ENCODE results near the gene DNAH3.
"Not testable (repeated sequence)": the region's sequence is repeated elsewhere in the genome, so short reads cannot be mapped to it uniquely, and the experiment has no call there.

DNAH3 gene

GRCh38 chr16:21125191-21125590, 25.5 kb downstream of the DNAH3 start:
- no peak for TF ChIP-seq CTCF (IDR thresholded peaks at IDR 0.05; ENCODE audit: insufficient read depth, low read length)
- no peak for TF ChIP-seq POLR2AphosphoS5 (IDR thresholded peaks at IDR 0.05; ENCODE audit: low read depth)
- no peak for TF ChIP-seq REST (IDR thresholded peaks at IDR 0.05; ENCODE audit: insufficient replicate concordance, low read depth)
- TF ChIP-seq GABPA (IDR thresholded peaks at IDR 0.05; ENCODE audit: low read depth): no peak
- TF ChIP-seq SPI1 (IDR thresholded peaks at IDR 0.05; ENCODE audit: borderline replicate concordance, low read depth): no peak
- no peak for DNase-seq (ENCODE audit: low read depth in 1 of 2, low spot score in 1 of 2)
- Histone ChIP-seq H3K4me3 (replicated peaks; ENCODE audit: insufficient read depth, low read length) (no peak overlapping the region), H3K27me3 (ENCODE audit: insufficient read depth, poor library complexity, severe bottlenecking) (no peaks in the 10 kb centered on the region), H3K27ac (replicated peaks) (no peak overlapping the region)

GRCh38 chr16:21120976-21121520, 29.6 kb downstream of the DNAH3 start:
- no peak overlapping the region for H3K27ac ChIP-seq (replicated peaks)
- no peaks in the 10 kb centered on the region for H3K27me3 ChIP-seq (ENCODE audit: insufficient read depth, poor library complexity, severe bottlenecking)
- no peak for DNase-seq (ENCODE audit: low read depth in 1 of 2, low spot score in 1 of 2)
- H3K4me3 ChIP-seq (replicated peaks; ENCODE audit: insufficient read depth, low read length): no peak overlapping the region
- TF ChIP-seq POLR2AphosphoS5 (IDR thresholded peaks at IDR 0.05; ENCODE audit: low read depth): no peak

GRCh38 chr16:21117567-21117966, 33.1 kb downstream of the DNAH3 start:
- TF ChIP-seq POLR2AphosphoS5 (IDR thresholded peaks at IDR 0.05; ENCODE audit: low read depth): no peak
- no peak for TF ChIP-seq CTCF (IDR thresholded peaks at IDR 0.05; ENCODE audit: insufficient read depth, low read length)
- TF ChIP-seq REST (IDR thresholded peaks at IDR 0.05; ENCODE audit: insufficient replicate concordance, low read depth): no peak
- no peak for TF ChIP-seq GABPA (IDR thresholded peaks at IDR 0.05; ENCODE audit: low read depth)
- TF ChIP-seq SPI1 (IDR thresholded peaks at IDR 0.05; ENCODE audit: borderline replicate concordance, low read depth): no peak
- Histone ChIP-seq H3K27me3 (ENCODE audit: insufficient read depth, poor library complexity, severe bottlenecking) (no peaks in the 10 kb centered on the region), H3K27ac (replicated peaks) (no peak overlapping the region), H3K4me3 (replicated peaks; ENCODE audit: insufficient read depth, low read length) (no peak overlapping the region)
- DNase-seq (ENCODE audit: low read depth in 1 of 2, low spot score in 1 of 2): no peak

- Histone ChIP-seq H3K27ac (replicated peaks) (peak overlapping the region; percentile 64), H3K27me3 (ENCODE audit: insufficient read depth, poor library complexity, severe bottlenecking) (no peaks in the 10 kb centered on the region), H3K4me3 (replicated peaks; ENCODE audit: insufficient read depth, low read length) (no peak overlapping the region)
- TF ChIP-seq SPI1 (IDR thresholded peaks at IDR 0.05; ENCODE audit: borderline replicate concordance, low read depth): peak; percentile 99
- TF ChIP-seq CTCF (IDR thresholded peaks at IDR 0.05; ENCODE audit: insufficient read depth, low read length): no peak
- TF ChIP-seq REST (IDR thresholded peaks at IDR 0.05; ENCODE audit: insufficient replicate concordance, low read depth): no peak
- peak; percentile 67 for TF ChIP-seq POLR2AphosphoS5 (IDR thresholded peaks at IDR 0.05; ENCODE audit: low read depth)
- TF ChIP-seq GABPA (IDR thresholded peaks at IDR 0.05; ENCODE audit: low read depth): peak; percentile 58; the same call in 1 of the 2 replicates
- DNase-seq (ENCODE audit: low read depth in 1 of 2, low spot score in 1 of 2): peak; percentile 88 to 92
Observed at GRCh38 chr16:21116148-21116693, 34.4 kb downstream of the DNAH3 start.

- peak overlapping the region; percentile 64 for H3K27ac ChIP-seq (replicated peaks)
- H3K27me3 ChIP-seq (ENCODE audit: insufficient read depth, poor library complexity, severe bottlenecking); DNase-seq (ENCODE audit: low read depth in 1 of 2, low spot score in 1 of 2); H3K4me3 ChIP-seq (replicated peaks; ENCODE audit: insufficient read depth, low read length): not testable (repeated sequence)
Observed at GRCh38 chr16:21115551-21115950, 35.1 kb downstream of the DNAH3 start.

Measured in HL-60 (cell line).